Choroid plexus epithelial cell (primary cell): Measurements from ENCODE around the gene NRROS.

ENCODE experiments used
- DNase-seq: peaks from one replicate; pipeline ENCODE4 v3.0.0-alpha.2; 2010; ENCODE audit warnings: low read depth
- H3K4me3 ChIP-seq: 2 replicates; pipeline ENCODE4 v1.5.1; 2011; ENCODE audit warnings: low read depth, mild to moderate bottlenecking, control low read depth, low read length, moderate library complexity
- CTCF ChIP-seq: conservative IDR thresholded peaks from 2 replicates; pipeline ENCODE4 v1.5.1; 2011; ENCODE audit warnings: low read depth, mild to moderate bottlenecking, control low read depth, inconsistent platforms, low read length, moderate library complexity

Gene NRROS

GRCh38 chr3:196677931-196678330 lies 38.4 kb downstream of the NRROS start:
- DNase-seq = no peak
- no peak for TF ChIP-seq CTCF
- no peak overlapping the region for H3K4me3 ChIP-seq

GRCh38 chr3:196684548-196685407 lies 45.3 kb downstream of the NRROS start:
- peak; percentile 87 for TF ChIP-seq CTCF
- no peak overlapping the region for H3K4me3 ChIP-seq
- DNase-seq = peak; percentile 69

GRCh38 chr3:196686436-196686835 lies 46.9 kb downstream of the NRROS start:
- TF ChIP-seq CTCF = no peak
- H3K4me3 ChIP-seq = no peak overlapping the region
- peak; percentile 59 for DNase-seq

- peak; percentile 99 for DNase-seq
- no peak for TF ChIP-seq CTCF
- peak overlapping the region; percentile 9 for H3K4me3 ChIP-seq
Measured at GRCh38 chr3:196688349-196688748, 48.9 kb downstream of the NRROS start.

GRCh38 chr3:196689941-196690660 lies 50.6 kb downstream of the NRROS start:
- no peak overlapping the region for H3K4me3 ChIP-seq
- no peak for DNase-seq
- no peak for TF ChIP-seq CTCF

GRCh38 chr3:196691386-196691785 lies 51.9 kb downstream of the NRROS start:
- TF ChIP-seq CTCF = no peak
- no peak for DNase-seq
- H3K4me3 ChIP-seq = no peak overlapping the region
